Activated naive CD4-positive, alpha-beta T cell (primary cell): ENCODE data around the gene PEF1.

ENCODE experiments used
- DNase-seq, 4 experiments: peaks; one replicate each; lab custom pipeline; 2025; lab: John Stamatoyannopoulos, UW

PEF1 gene

GRCh38 chr1:31627930-31628559, 16.6 kb downstream of the PEF1 start:
- no peak for DNase-seq

- DNase-seq: no peak
Measured at GRCh38 chr1:31627301-31627929, 17.3 kb downstream of the PEF1 start.

- no peak for DNase-seq
Measured at GRCh38 chr1:31626223-31627207, 18.2 kb downstream of the PEF1 start.

GRCh38 chr1:31625561-31626222, 19.0 kb downstream of the PEF1 start:
- no peak for DNase-seq

GRCh38 chr1:31624731-31625514, 19.8 kb downstream of the PEF1 start:
- DNase-seq: no peak

GRCh38 chr1:31624309-31624708, 20.4 kb downstream of the PEF1 start:
- no peak for DNase-seq

GRCh38 chr1:31623365-31623764, 21.3 kb downstream of the PEF1 start:
- DNase-seq: no peak

- DNase-seq: no peak
Measured at GRCh38 chr1:31621847-31622730, 22.6 kb downstream of the PEF1 start.

- DNase-seq: no peak
Measured at GRCh38 chr1:31621498-31621820, 23.2 kb downstream of the PEF1 start.

GRCh38 chr1:31620631-31621497, 23.8 kb downstream of the PEF1 start:
- DNase-seq: no peak

GRCh38 chr1:31618916-31619846, 25.5 kb downstream of the PEF1 start:
- DNase-seq: no peak

- DNase-seq: peak in 1 of 4 experiments; percentile 33
Measured at GRCh38 chr1:31617916-31618746, 26.5 kb downstream of the PEF1 start.

GRCh38 chr1:31617218-31617915, 27.3 kb downstream of the PEF1 start, which contains the start of gene HCRTR1:
HCRTR1 (plus strand) TSS chr1:31617689; CDS start chr1:31619193, 1,504 bp downstream.
- no peak for DNase-seq

GRCh38 chr1:31615939-31616338, 28.7 kb downstream of the PEF1 start:
- no peak for DNase-seq

- no peak for DNase-seq
Measured at GRCh38 chr1:31615414-31615813, 29.3 kb downstream of the PEF1 start.

- DNase-seq: no peak
Measured at GRCh38 chr1:31614414-31615005, 30.2 kb downstream of the PEF1 start.
